Endodermal cell (in vitro differentiated cells): ENCODE results near the gene SFSWAP. TPM values are rescaled to one million over a fixed set of nuclear protein-coding genes. Genes with fewer than 3 reads are reported as not detected.

Experiments
- DNase-seq: peaks from one replicate; pipeline ENCODE4 v3.0.0-alpha.2; 2017
- H3K27ac ChIP-seq: 2 replicates; pipeline ENCODE4 v1.5.1; 2013; ENCODE audit warnings: mild to moderate bottlenecking, low read depth, low read length, moderate library complexity
- H3K27me3 ChIP-seq: 2 replicates; pipeline ENCODE4 v1.6.1; 2013; ENCODE audit warnings: mild to moderate bottlenecking, low read length, moderate library complexity; ENCODE audit not compliant: insufficient read depth, control insufficient read depth, poor library complexity, severe bottlenecking
- H3K36me3 ChIP-seq: 2 replicates; pipeline ENCODE4 v1.7.0; 2013; ENCODE audit warnings: mild to moderate bottlenecking, low read length, moderate library complexity; ENCODE audit not compliant: control insufficient read depth, insufficient read depth
- H3K4me1 ChIP-seq: one replicate; pipeline ENCODE4 v1.7.0; 2013; ENCODE audit warnings: low read length; ENCODE audit not compliant: control insufficient read depth, insufficient read depth
- H3K4me3 ChIP-seq: 2 replicates; pipeline ENCODE4 v1.5.1; 2013; ENCODE audit warnings: mild to moderate bottlenecking, low read length, moderate library complexity
- H3K9ac ChIP-seq: 2 replicates; pipeline ENCODE4 v1.6.1; 2013; ENCODE audit warnings: mild to moderate bottlenecking, low read length, moderate library complexity; ENCODE audit not compliant: poor library complexity, severe bottlenecking; ENCODE audit errors: extremely low read depth
- H3K9me3 ChIP-seq: 2 replicates; pipeline ENCODE4 v1.6.1; 2013; ENCODE audit warnings: mild to moderate bottlenecking, low read length, moderate library complexity; ENCODE audit not compliant: control insufficient read depth
- H3K27ac Mint-ChIP-seq: 2 replicates; pipeline ENCODE4 v1.8.0; 2020; ENCODE audit warnings: mixed read lengths
- H3K27me3 Mint-ChIP-seq: 2 replicates; pipeline ENCODE4 v1.8.0; 2021; ENCODE audit warnings: mild to moderate bottlenecking, mixed read lengths; ENCODE audit not compliant: insufficient read depth
- H3K36me3 Mint-ChIP-seq: 2 replicates; pipeline ENCODE4 v1.8.0; 2020; ENCODE audit warnings: low read depth, mixed read lengths
- H3K4me1 Mint-ChIP-seq: 2 replicates; pipeline ENCODE4 v1.8.0; 2020; ENCODE audit warnings: mixed read lengths
- H3K4me3 Mint-ChIP-seq: 2 replicates; pipeline ENCODE4 v1.8.0; 2020; ENCODE audit warnings: mild to moderate bottlenecking, moderate library complexity, mixed read lengths
- H3K9me3 Mint-ChIP-seq: 2 replicates; pipeline ENCODE4 v1.8.0; 2020; ENCODE audit warnings: mild to moderate bottlenecking, mixed read lengths
- WGBS, 2 experiments: methylation state at CpG; one replicate each; pipeline versions ENCODE4 v1.1.5 to v1.1.7; 2013; ENCODE audit warnings: missing lambda C conversion rate in 2 of 2, mixed read lengths in 1 of 2; ENCODE audit not compliant: insufficient coverage in 1 of 2, insufficient read length in 1 of 2; 5-methylcytosine and 5-hydroxymethylcytosine counted together
- total RNA-seq, 2 donors: library from RNA; stranded (reverse); fragmentation: NEBNext Ultra II Directional in 1 of 2; extraction: Animal tissue kit (Norgen Biotek cat#: 25700) in 1 of 2; gene quantifications; 2 replicates in 1 of 2; 3 replicates in 1 of 2; pipeline ENCODE4 v1.2.1, GENCODE V29; 2021
- TF ChIP-seq, protein P1 (sequence below): fragments of 200-600 bp; sonication (generic); conservative IDR thresholded peaks from 2 replicates; pipeline ENCODE4 v1.5.0; 2021; ENCODE audit warnings: antibody characterized with exemption, mild to moderate bottlenecking

Gene SFSWAP
- total RNA-seq, 2 donors from 2014 or later = 50.0 to 52.3 TPM

DNA sequence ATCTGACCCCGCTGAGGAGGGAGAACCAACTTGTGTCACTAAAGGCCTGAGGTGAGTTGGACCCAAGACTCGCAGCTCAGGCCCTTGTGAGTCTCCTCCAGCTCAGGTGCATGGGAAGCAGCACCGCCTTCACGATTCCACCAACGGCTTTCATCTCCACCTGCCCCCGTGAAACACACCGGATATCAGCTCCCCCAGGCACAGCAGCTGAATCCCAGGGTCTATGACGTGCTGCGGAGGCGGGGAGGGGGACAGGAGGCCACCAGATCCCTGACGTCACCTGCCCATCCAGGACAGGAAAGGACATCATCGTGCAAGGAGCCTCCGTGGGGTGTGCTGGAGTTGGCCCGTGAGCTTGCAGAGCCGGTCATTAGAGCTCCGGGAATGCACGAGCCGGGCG lies 18.5 kb upstream of the SFSWAP start:
- no peak overlapping the region for H3K9ac ChIP-seq
- no peak overlapping the region for H3K4me3 Mint-ChIP-seq
- H3K36me3 ChIP-seq = no peaks in the 10 kb centered on the region
- H3K9me3 ChIP-seq = no peaks in the 10 kb centered on the region
- H3K4me3 ChIP-seq = no peak overlapping the region
- no peaks in the 10 kb centered on the region for H3K36me3 Mint-ChIP-seq
- peaks cover 5% of the 10 kb centered on the region for H3K9me3 Mint-ChIP-seq
- no peaks in the 10 kb centered on the region for H3K4me1 ChIP-seq
- no peak overlapping the region for H3K27ac ChIP-seq
- TF ChIP-seq, protein P1, sequence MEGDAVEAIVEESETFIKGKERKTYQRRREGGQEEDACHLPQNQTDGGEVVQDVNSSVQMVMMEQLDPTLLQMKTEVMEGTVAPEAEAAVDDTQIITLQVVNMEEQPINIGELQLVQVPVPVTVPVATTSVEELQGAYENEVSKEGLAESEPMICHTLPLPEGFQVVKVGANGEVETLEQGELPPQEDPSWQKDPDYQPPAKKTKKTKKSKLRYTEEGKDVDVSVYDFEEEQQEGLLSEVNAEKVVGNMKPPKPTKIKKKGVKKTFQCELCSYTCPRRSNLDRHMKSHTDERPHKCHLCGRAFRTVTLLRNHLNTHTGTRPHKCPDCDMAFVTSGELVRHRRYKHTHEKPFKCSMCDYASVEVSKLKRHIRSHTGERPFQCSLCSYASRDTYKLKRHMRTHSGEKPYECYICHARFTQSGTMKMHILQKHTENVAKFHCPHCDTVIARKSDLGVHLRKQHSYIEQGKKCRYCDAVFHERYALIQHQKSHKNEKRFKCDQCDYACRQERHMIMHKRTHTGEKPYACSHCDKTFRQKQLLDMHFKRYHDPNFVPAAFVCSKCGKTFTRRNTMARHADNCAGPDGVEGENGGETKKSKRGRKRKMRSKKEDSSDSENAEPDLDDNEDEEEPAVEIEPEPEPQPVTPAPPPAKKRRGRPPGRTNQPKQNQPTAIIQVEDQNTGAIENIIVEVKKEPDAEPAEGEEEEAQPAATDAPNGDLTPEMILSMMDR = no peak
- H3K4me1 Mint-ChIP-seq = no peaks in the 10 kb centered on the region
- DNase-seq = peak; percentile 28
- WGBS, 2 experiments = 88 to 93% methylated on average over 18 to 19 of the region's 19 CpGs
- H3K27me3 Mint-ChIP-seq = peaks cover 2% of the 10 kb centered on the region
- no peak overlapping the region for H3K27ac Mint-ChIP-seq
- H3K27me3 ChIP-seq = no peaks in the 10 kb centered on the region

DNA sequence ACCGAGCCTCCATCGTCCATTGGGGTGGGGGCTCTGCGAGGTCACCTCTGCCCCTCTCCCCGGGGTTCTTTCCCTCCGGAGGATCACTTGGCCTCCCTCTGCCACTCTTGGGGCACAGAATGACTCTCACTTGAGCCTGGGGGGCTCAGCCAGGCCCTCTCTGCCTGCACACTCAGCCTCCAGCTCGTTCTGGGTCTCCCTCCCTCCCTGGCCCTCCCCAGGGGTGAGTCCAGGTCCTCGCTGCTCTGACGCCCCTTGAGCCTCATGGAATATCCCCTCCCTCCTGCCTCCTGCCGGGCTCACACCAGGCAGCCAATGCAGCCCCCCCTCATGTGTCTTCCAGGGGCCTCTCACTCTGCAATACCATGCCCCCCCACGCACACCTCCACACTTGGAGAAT lies 17.7 kb upstream of the SFSWAP start:
- TF ChIP-seq, protein P1 = no peak
- Mint-ChIP-seq H3K27ac (no peak overlapping the region), H3K4me3 (no peak overlapping the region), H3K9me3 (peaks cover 3% of the 10 kb centered on the region), H3K36me3 (no peaks in the 10 kb centered on the region), H3K4me1 (no peaks in the 10 kb centered on the region), H3K27me3 (no peaks in the 10 kb centered on the region)
- no peaks in the 10 kb centered on the region for H3K9me3 ChIP-seq
- no peaks in the 10 kb centered on the region for H3K4me1 ChIP-seq
- no peaks in the 10 kb centered on the region for H3K27me3 ChIP-seq
- 80 to 88% methylated on average over 8 to 10 of the region's 10 CpGs for WGBS, 2 experiments
- no peak for DNase-seq
- no peaks in the 10 kb centered on the region for H3K36me3 ChIP-seq
- no peak overlapping the region for H3K27ac ChIP-seq
- no peak overlapping the region for H3K9ac ChIP-seq
- no peak overlapping the region for H3K4me3 ChIP-seq

DNA sequence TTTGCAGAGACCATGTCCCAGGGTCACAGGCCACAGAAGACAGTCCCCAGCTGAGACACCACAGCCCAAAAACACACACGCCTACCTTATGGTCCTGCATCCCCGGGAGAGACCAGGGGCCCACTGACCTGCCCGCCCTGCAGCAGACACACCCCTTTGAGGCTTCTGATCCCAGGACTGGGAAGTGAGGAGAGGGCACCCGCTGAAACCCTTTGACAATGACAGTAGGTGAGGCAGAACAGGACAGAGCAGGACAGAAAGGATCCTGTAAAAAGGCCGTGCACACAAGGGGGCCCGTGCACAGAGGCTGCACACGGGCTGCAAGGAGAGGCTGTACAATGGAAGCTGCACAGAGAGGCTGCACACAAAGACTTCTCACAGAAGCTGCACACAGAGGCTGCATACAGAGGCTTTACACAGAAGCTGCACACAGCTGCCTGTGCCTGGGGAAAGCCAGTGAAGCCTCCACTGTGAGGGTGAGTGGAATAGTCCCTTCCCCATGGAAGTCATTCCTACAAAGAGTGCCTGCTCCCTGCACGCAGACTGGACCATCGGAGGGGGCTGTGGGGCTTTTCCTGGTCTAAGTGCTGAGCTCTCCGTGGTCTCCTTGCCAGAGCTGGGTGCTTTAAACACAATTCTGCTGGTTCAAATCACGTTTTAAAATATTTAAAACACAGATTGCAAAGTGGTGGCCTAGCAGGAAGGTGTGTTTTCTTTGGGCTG lies 16.6 kb upstream of the SFSWAP start:
- DNase-seq = peak; percentile 47
- Mint-ChIP-seq H3K27me3 (peaks cover 2% of the 10 kb centered on the region), H3K4me3 (no peak overlapping the region), H3K27ac (no peak overlapping the region), H3K9me3 (no peaks in the 10 kb centered on the region), H3K36me3 (no peaks in the 10 kb centered on the region), H3K4me1 (no peaks in the 10 kb centered on the region)
- WGBS, 2 experiments = 87 to 91% methylated on average over 9 to 11 of the region's 11 CpGs
- Histone ChIP-seq H3K27ac (no peak overlapping the region), H3K27me3 (no peaks in the 10 kb centered on the region), H3K4me3 (no peak overlapping the region), H3K9ac (no peak overlapping the region), H3K4me1 (no peaks in the 10 kb centered on the region), H3K9me3 (no peaks in the 10 kb centered on the region), H3K36me3 (no peaks in the 10 kb centered on the region)
- TF ChIP-seq, protein P1 = no peak
